K562 (cell line): Measurements from ENCODE around the gene UBE2R2. TPM values are rescaled to one million over a fixed set of nuclear protein-coding genes. Genes with fewer than 3 reads are reported as not detected.
A peak's percentile ranks its signal among the peaks of the same experiment; 100 is the strongest.
"Not testable (repeated sequence)": the region's sequence is repeated elsewhere in the genome, so short reads cannot be mapped to it uniquely, and the experiment has no call there.

Source experiments
- ATAC-seq: fragments of 200-7000 bp; cut with Tn5 transposase; 3 replicates; pipeline ENCODE4 v1.9.1; 2020; ENCODE audit warnings: moderate library complexity
- BruUV-seq: library from RNA; stranded (reverse); fragments of 400-500 nt; replicated peaks from 2 replicates; lab custom pipeline; 2021; lab: Mats Ljungman, UMichigan
- CTCF ChIA-PET: fragments of 300-600 bp; formaldehyde crosslinking; extraction: SDS; loops from one replicate; lab custom pipeline; 2021; ENCODE audit warnings: low intra/inter-chr PET ratio; lab: Yijun Ruan, JAX
- POLR2A ChIA-PET: fragments of 300-600, 350-650 bp; sonication (Branson Sonifier 250); formaldehyde crosslinking; extraction: SDS; loops from one replicate; lab custom pipeline; 2021; ENCODE audit warnings: antibody characterized with exemption, inconsistent platforms; lab: Yijun Ruan, JAX
- DNase-seq, 4 experiments: peaks; one replicate each; pipeline versions ENCODE4 v3.0.0 to v3.0.0-alpha.2; 2011 to 2018; ENCODE audit warnings: low spot score in 3 of 4, mixed read lengths in 3 of 4; ENCODE audit errors: extremely low read depth in 1 of 4
- FAIRE-seq: peaks from 2 replicates; lab custom pipeline; 2011; peaks lifted over from hg19 to GRCh38; lab: Jason Lieb, UNC
- H2AFZ ChIP-seq: 2 replicates; pipeline ENCODE4 v1.6.0; 2011; ENCODE audit warnings: low read depth, low read length, control low read depth, inconsistent platforms
- H3K27ac ChIP-seq: fragments of 200-600 bp; 3 replicates; pipeline ENCODE4 v1.8.0; 2011; ENCODE audit warnings: low read depth, mild to moderate bottlenecking, control low read depth, inconsistent platforms, low read length, moderate library complexity, mixed read lengths; ENCODE audit errors: extremely low read depth
- H3K27me3 ChIP-seq, 2 experiments: fragments of 300-600 bp in 1 of 2; 2 replicates in 1 of 2; 3 replicates in 1 of 2; pipeline versions ENCODE4 v1.6.0 to v1.8.0; 2011; ENCODE audit warnings: inconsistent platforms in 2 of 2, low read length in 2 of 2, mild to moderate bottlenecking in 1 of 2, mixed read lengths in 1 of 2, moderate library complexity in 1 of 2; ENCODE audit not compliant: control insufficient read depth in 2 of 2, insufficient read depth in 2 of 2
- H3K36me3 ChIP-seq: fragments of 300-600 bp; 3 replicates; pipeline ENCODE4 v1.8.0; 2011; ENCODE audit warnings: mild to moderate bottlenecking, low read length, inconsistent platforms; ENCODE audit not compliant: control insufficient read depth, insufficient read depth
- H3K4me1 ChIP-seq, 2 experiments: fragments of 200-600 bp in 1 of 2; replicated peaks in 1 of 2; 2 replicates in 1 of 2; 3 replicates in 1 of 2; pipeline versions ENCODE4 v1.5.1 to v1.8.0; 2011; ENCODE audit warnings: inconsistent platforms in 2 of 2, low read length in 2 of 2, mild to moderate bottlenecking in 1 of 2, mixed read lengths in 1 of 2, moderate library complexity in 1 of 2; ENCODE audit not compliant: control insufficient read depth in 2 of 2, insufficient read depth in 2 of 2
- H3K4me2 ChIP-seq: 2 replicates; pipeline ENCODE4 v1.6.1; 2011; ENCODE audit warnings: low read length, control low read depth, inconsistent platforms, mixed read lengths; ENCODE audit not compliant: insufficient read depth
- H3K4me3 ChIP-seq: fragments of 200-600 bp; sonication (generic), shearing (Covaris generic); 2 replicates; pipeline ENCODE4 v1.5.1; 2016; ENCODE audit warnings: control low read depth, inconsistent platforms
- H3K79me2 ChIP-seq: fragments of 200-600 bp; 3 replicates; pipeline ENCODE4 v1.8.0; 2011; ENCODE audit warnings: low read length, inconsistent platforms; ENCODE audit not compliant: control insufficient read depth, insufficient read depth
- H3K9ac ChIP-seq, 2 experiments: 2 replicates each; pipeline versions ENCODE4 v1.6.0 to v1.6.1; 2011; ENCODE audit warnings: low read depth in 2 of 2, low read length in 2 of 2, control low read depth in 1 of 2, inconsistent platforms in 1 of 2, mild to moderate bottlenecking in 1 of 2, mixed read lengths in 1 of 2; ENCODE audit not compliant: insufficient read depth in 1 of 2
- H3K9me1 ChIP-seq: one replicate; pipeline ENCODE4 v1.6.0; 2011; ENCODE audit warnings: inconsistent platforms, mild to moderate bottlenecking, low read length, moderate library complexity; ENCODE audit not compliant: control insufficient read depth, insufficient read depth
- H3K9me3 ChIP-seq: replicated peaks from 2 replicates; pipeline ENCODE4 v1.5.1; 2011; ENCODE audit warnings: low read depth, low read length, inconsistent platforms; ENCODE audit not compliant: control insufficient read depth, insufficient read depth
- H4K20me1 ChIP-seq: replicated peaks from 2 replicates; pipeline ENCODE4 v1.6.1; 2011; ENCODE audit warnings: low read length, inconsistent platforms, mixed read lengths; ENCODE audit not compliant: control insufficient read depth, insufficient read depth
- C11orf30 ChIP-seq: fragments of 450-650 bp; IDR thresholded peaks from 2 replicates; pipeline ENCODE4 v1.6.1; 2016; ENCODE audit warnings: low read depth, mild to moderate bottlenecking
- CEBPB ChIP-seq: fragments of 450-650 bp; IDR thresholded peaks from 2 replicates; pipeline ENCODE4 v1.6.1; 2016; ENCODE audit warnings: missing genetic modification characterization, missing compliant biosample characterization
- CEBPG ChIP-seq, 3 experiments: fragments of 200-800 bp in 1 of 3; sonication (Bioruptor generic) in 1 of 3; sonication (generic) in 1 of 3; formaldehyde crosslinking in 1 of 3; IDR thresholded peaks in 2 of 3; conservative IDR thresholded peaks in 1 of 3; 2 replicates each; pipeline versions ENCODE4 v1.6.1 to v1.8.0; 2016 to 2022; ENCODE audit warnings: missing compliant biosample characterization in 2 of 3, missing genetic modification characterization in 2 of 3, mild to moderate bottlenecking in 1 of 3, missing genetic modification reagents in 1 of 3
- HMGN3 ChIP-seq: IDR thresholded peaks from 2 replicates; pipeline ENCODE4 v1.6.1; 2011; ENCODE audit warnings: borderline replicate concordance, low read depth, mild to moderate bottlenecking, mixed read lengths, low read length; ENCODE audit not compliant: insufficient read length; ENCODE audit errors: extremely low read depth
- KLF13 ChIP-seq: fragments of 450-650 bp; IDR thresholded peaks from 2 replicates; pipeline ENCODE4 v1.6.1; 2016; ENCODE audit warnings: missing genetic modification characterization, low read depth, mild to moderate bottlenecking, missing compliant biosample characterization, moderate library complexity, borderline replicate concordance
- RAD51 ChIP-seq: fragments of 450-650 bp; IDR thresholded peaks from 2 replicates; pipeline ENCODE4 v1.7.1; 2016; ENCODE audit warnings: low read depth, mild to moderate bottlenecking, borderline replicate concordance
- TRIM25 ChIP-seq: fragments of 450-650 bp; IDR thresholded peaks from 2 replicates; pipeline ENCODE4 v1.7.0; 2016; ENCODE audit warnings: borderline replicate concordance
- WGBS: fragments of 100-300 bp; shearing (Covaris generic); methylation state at CpG from one replicate; pipeline ENCODE4 v1.1.6; 2016; ENCODE audit warnings: low coverage, mixed read lengths; ENCODE audit not compliant: insufficient coverage; ENCODE audit errors: missing lambda C conversion rate; 5-methylcytosine and 5-hydroxymethylcytosine counted together
- in situ Hi-C: fragments of 300-500 bp; cut with MboI; formaldehyde crosslinking; loops from 4 replicates; pipeline ENCODE4 v1.15.0; 2018; ENCODE audit warnings: inconsistent platforms, mixed read lengths
- intact Hi-C: fragments of 100-400 bp; cut with micrococcal nuclease; formaldehyde crosslinking; loops from 2 replicates; pipeline ENCODE4 v1.14.2; 2022
- polyA plus RNA-seq, 8 experiments: library from polyadenylated mRNA; depleted of rRNA in 4 of 8; stranded (reverse) in 5 of 8; unstranded in 3 of 8; fragments of >200 nt; fragmentation: Nextera tagmentation in 2 of 8; fragmentation: Illumina TruSeq in 1 of 8; extraction: Ambion mirVana in 2 of 8; extraction: Trizol in 1 of 8; gene quantifications; 2 replicates each; pipeline versions ENCODE4 v1.2.1 to v1.2.3, GENCODE V29; 2011 to 2014; ENCODE audit warnings: inconsistent platforms in 1 of 8, missing spikeins in 1 of 8
- total RNA-seq, 7 experiments: library from RNA; depleted of rRNA in 6 of 7; stranded (reverse); fragments of >200 nt in 6 of 7; fragmentation: Illumina TruSeq in 2 of 7; extraction: Trizol in 2 of 7; gene quantifications; 2 replicates each; pipeline versions ENCODE4 v1.2.1 to v1.2.3, GENCODE V29; 2011 to 2021; ENCODE audit warnings: low replicate concordance in 1 of 7

The UBE2R2 gene
- total and polyA plus RNA-seq, 9 of the 15 experiments (the other 6 are each of a cell fraction or from before 2014, with no cell fraction given), result 7.8 to 26.2 (median 11.8) TPM

DNA sequence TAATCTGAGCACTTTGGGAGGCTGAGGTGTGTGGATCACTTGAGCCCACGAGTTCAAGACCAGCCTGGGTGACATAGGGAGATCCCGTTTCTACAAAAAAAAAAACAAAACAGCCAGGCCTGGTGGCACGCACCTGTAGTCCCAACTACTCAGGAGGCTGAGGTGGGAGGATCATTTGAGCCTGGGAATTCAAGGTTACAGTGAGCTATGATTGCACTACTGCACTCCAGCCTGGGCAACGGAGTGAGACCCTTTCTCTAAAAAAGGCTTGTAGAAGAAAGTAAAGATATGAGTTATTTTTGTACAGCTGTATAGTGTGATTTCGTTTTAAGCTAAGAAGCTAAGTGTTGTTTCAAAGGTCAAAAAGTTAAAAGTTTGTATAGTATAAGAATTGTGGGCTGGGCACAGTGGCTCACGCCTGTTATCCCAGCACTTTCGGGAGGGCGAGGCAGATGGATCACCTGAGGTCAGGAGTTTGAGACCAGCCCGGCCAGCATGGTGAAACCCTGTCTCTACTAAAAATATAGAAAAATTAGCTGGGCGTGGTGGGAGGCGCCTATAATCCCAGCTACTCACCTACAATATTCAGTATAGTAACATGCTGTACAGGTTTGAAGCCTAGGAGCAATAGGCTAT is 18.8 kb downstream of the UBE2R2 start (continued):
- no peak for TF ChIP-seq HMGN3
- no peak for TF ChIP-seq C11orf30
- no peak for TF ChIP-seq RAD51
- TF ChIP-seq KLF13, result no peak
- no peak for TF ChIP-seq TRIM25

- H3K4me3 ChIP-seq, intact Hi-C loops, H3K9ac ChIP-seq, POLR2A ChIA-PET, H3K27ac ChIP-seq, H3K27me3 ChIP-seq, H4K20me1 ChIP-seq, H3K9me3 ChIP-seq, DNase-seq, H3K4me1 ChIP-seq, H3K36me3 ChIP-seq, ATAC-seq, FAIRE-seq, H3K9me1 ChIP-seq, CTCF ChIA-PET, H3K4me2 ChIP-seq, in situ Hi-C loops, BruUV-seq, H2AFZ ChIP-seq: not testable (repeated sequence)
- 73% methylated on average over 2 of the region's 2 CpGs for WGBS
- peak; percentile 89 for TF ChIP-seq CEBPB (tag)
- TF ChIP-seq CEBPG (CRISPR knock-in tag; IDR thresholded peaks at IDR 0.05), result peak; percentile 57
- peak; percentile 56 to 83 for TF ChIP-seq CEBPG (tag; conservative IDR thresholded peaks at IDR 0.05 in 1 of 2, IDR thresholded peaks at IDR 0.05 in 1 of 2)
- H3K79me2 ChIP-seq, result peaks cover 80% of the 10 kb centered on the region
Observed at GRCh38 chr9:33836261-33836660, 19.3 kb downstream of the UBE2R2 start.
